ENCODE results near the gene NPTN. TPM values are rescaled to one million over a fixed set of nuclear protein-coding genes. Genes with fewer than 3 reads are reported as not detected.
"Not testable (repeated sequence)": the region's sequence is repeated elsewhere in the genome, so short reads cannot be mapped to it uniquely, and the experiment has no call there.

NPTN gene
- polyA plus RNA-seq, 4 donors: 57.7 to 323 (median 97.5) TPM

- Histone ChIP-seq H3K36me3 (ENCODE audit: control insufficient read depth in 3 of 3, insufficient read depth in 2 of 3, low read depth in 1 of 3, low read length in 3 of 3) (no peaks in the 10 kb centered on the region), H3K27me3 (ENCODE audit: control insufficient read depth in 3 of 3, insufficient read depth in 3 of 3, low read length in 3 of 3) (no peaks in the 10 kb centered on the region), H3K9me3 (ENCODE audit: control insufficient read depth in 2 of 2, insufficient read depth in 1 of 2, low read depth in 1 of 2, low read length in 1 of 2) (no peaks in the 10 kb centered on the region), H3K27ac (ENCODE audit: low read depth in 1 of 3, low read length in 2 of 3) (no peak overlapping the region), H3K4me1 (ENCODE audit: control insufficient read depth in 3 of 3, insufficient read depth in 2 of 3, low read depth in 1 of 3, low read length in 2 of 3) (no peaks in the 10 kb centered on the region), H3K4me3 (ENCODE audit: low read depth in 1 of 3, low read length in 3 of 3) (no peak overlapping the region)
- 78 to 92% (median 80%) methylated on average over 2 of the region's 2 CpGs for whole genome bisulfite sequencing, 3 donors
- DNase-seq (no peak), FAIRE-seq (no peak)
Observed at GRCh38 chr15:73648014-73648295, 14.8 kb upstream of the NPTN start.

DNA sequence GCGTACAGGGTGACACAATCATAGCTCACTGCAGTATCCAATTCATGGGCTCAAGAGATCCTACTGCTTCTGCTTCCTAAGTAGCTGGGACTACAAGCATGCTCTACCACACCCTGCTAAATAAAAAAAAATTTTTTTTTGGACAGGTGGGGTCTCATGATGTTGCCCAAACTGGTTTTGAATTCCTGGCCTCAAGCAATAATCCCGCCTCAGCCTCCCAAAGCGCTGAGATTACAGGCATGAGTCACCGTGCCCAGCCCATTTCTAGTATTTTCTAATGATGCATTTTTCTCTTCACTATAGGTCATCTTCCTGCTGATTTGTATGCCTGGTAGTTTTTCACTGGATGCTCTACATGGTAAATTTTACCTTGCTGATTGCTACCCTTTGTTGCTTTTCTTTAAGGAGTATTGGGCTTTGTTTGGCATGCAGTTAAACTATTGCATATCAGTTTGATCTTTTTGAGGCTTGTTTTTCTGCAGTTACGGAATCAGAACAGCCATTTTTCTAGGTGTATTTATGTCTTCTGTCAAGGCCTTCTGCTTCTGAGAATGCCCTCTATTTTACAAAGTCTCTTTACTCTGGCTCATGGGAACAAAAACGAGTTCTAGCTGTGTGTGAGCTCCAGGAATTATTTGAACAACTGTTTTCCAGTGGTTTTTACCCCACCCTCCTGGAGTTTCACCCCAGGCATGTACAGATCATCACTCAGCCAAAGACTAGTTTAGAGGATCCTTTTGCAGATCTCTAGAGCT, 14.2 kb upstream of the NPTN start:
- DNase-seq (no peak), FAIRE-seq (no peak)
- H3K4me1 ChIP-seq (ENCODE audit: control insufficient read depth in 3 of 3, insufficient read depth in 2 of 3, low read depth in 1 of 3, low read length in 2 of 3): no peaks in the 10 kb centered on the region
- no peak overlapping the region for H3K27ac ChIP-seq (ENCODE audit: low read depth in 1 of 3, low read length in 2 of 3)
- H3K27me3 ChIP-seq (ENCODE audit: control insufficient read depth in 3 of 3, insufficient read depth in 3 of 3, low read length in 3 of 3): no peaks in the 10 kb centered on the region
- 40 to 62% (median 56%) methylated on average over 6 of the region's 6 CpGs for WGBS, 3 donors
- no peak overlapping the region for H3K4me3 ChIP-seq (ENCODE audit: low read depth in 1 of 3, low read length in 3 of 3)
- H3K36me3 ChIP-seq (ENCODE audit: control insufficient read depth in 3 of 3, insufficient read depth in 2 of 3, low read depth in 1 of 3, low read length in 3 of 3): no peaks in the 10 kb centered on the region
- H3K9me3 ChIP-seq (ENCODE audit: control insufficient read depth in 2 of 2, insufficient read depth in 1 of 2, low read depth in 1 of 2, low read length in 1 of 2): no peaks in the 10 kb centered on the region

- not testable (repeated sequence) for H3K27me3 ChIP-seq (ENCODE audit: control insufficient read depth in 3 of 3, insufficient read depth in 3 of 3, low read length in 3 of 3); H3K9me3 ChIP-seq (ENCODE audit: control insufficient read depth in 2 of 2, insufficient read depth in 1 of 2, low read depth in 1 of 2, low read length in 1 of 2); H3K27ac ChIP-seq (ENCODE audit: low read depth in 1 of 3, low read length in 2 of 3); H3K4me1 ChIP-seq (ENCODE audit: control insufficient read depth in 3 of 3, insufficient read depth in 2 of 3, low read depth in 1 of 3, low read length in 2 of 3); H3K36me3 ChIP-seq (ENCODE audit: control insufficient read depth in 3 of 3, insufficient read depth in 2 of 3, low read depth in 1 of 3, low read length in 3 of 3); H3K4me3 ChIP-seq (ENCODE audit: low read depth in 1 of 3, low read length in 3 of 3); FAIRE-seq
- peak in 1 of 2 donors; percentile 51 for DNase-seq
- WGBS, 3 donors: 25 to 40% (median 29%) methylated on average over 5 of the region's 5 CpGs
Observed at GRCh38 chr15:73639464-73639863, 6.3 kb upstream of the NPTN start.

DNA sequence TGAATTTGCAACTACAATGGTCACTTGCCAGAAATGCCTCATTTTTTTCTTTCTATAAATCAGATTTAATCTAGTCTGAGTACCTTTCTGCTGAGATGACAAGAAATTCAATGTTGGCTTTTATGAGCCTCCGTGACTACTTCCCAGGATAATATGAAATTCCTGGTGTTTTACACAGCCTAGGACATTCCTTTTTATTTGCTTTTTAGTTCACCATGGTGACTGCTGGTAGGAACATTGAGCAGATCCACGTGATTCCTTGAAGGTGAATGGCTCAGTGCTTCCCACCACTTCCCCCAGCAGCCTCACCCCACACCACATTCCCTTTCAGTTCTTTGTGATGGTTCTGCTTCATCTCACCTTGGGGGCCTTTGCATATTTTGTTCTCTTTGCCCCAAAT, 4.3 kb upstream of the NPTN start:
- WGBS, 3 donors: 50 to 64% (median 57%) methylated on average over 2 of the region's 2 CpGs
- DNase-seq (peak in 1 of 2 donors; percentile 56), FAIRE-seq (no peak)
- Histone ChIP-seq H3K27ac (ENCODE audit: low read depth in 1 of 3, low read length in 2 of 3) (no peak overlapping the region), H3K4me1 (ENCODE audit: control insufficient read depth in 3 of 3, insufficient read depth in 2 of 3, low read depth in 1 of 3, low read length in 2 of 3) (peaks cover 0 to 13% (median 0%) of the 10 kb centered on the region in 3 donors), H3K36me3 (ENCODE audit: control insufficient read depth in 3 of 3, insufficient read depth in 2 of 3, low read depth in 1 of 3, low read length in 3 of 3) (no peaks in the 10 kb centered on the region), H3K4me3 (ENCODE audit: low read depth in 1 of 3, low read length in 3 of 3) (no peak overlapping the region), H3K9me3 (ENCODE audit: control insufficient read depth in 2 of 2, insufficient read depth in 1 of 2, low read depth in 1 of 2, low read length in 1 of 2) (no peaks in the 10 kb centered on the region), H3K27me3 (ENCODE audit: control insufficient read depth in 3 of 3, insufficient read depth in 3 of 3, low read length in 3 of 3) (no peaks in the 10 kb centered on the region)

GRCh38 chr15:73633991-73634495, 854 bp upstream of the NPTN start:
- peak overlapping the region; percentile 75 to 88 (median 84) for H3K27ac ChIP-seq (ENCODE audit: low read depth in 1 of 3, low read length in 2 of 3)
- no peaks in the 10 kb centered on the region for H3K27me3 ChIP-seq (ENCODE audit: control insufficient read depth in 3 of 3, insufficient read depth in 3 of 3, low read length in 3 of 3)
- no peaks in the 10 kb centered on the region for H3K9me3 ChIP-seq (ENCODE audit: control insufficient read depth in 2 of 2, insufficient read depth in 1 of 2, low read depth in 1 of 2, low read length in 1 of 2)
- WGBS, 3 donors: 67 to 74% (median 73%) methylated on average over 6 of the region's 6 CpGs
- H3K36me3 ChIP-seq (ENCODE audit: control insufficient read depth in 3 of 3, insufficient read depth in 2 of 3, low read depth in 1 of 3, low read length in 3 of 3): no peaks in the 10 kb centered on the region
- FAIRE-seq: no peak
- H3K4me3 ChIP-seq (ENCODE audit: low read depth in 1 of 3, low read length in 3 of 3): no peak overlapping the region
- peaks cover 2 to 16% (median 8%) of the 10 kb centered on the region in 3 donors for H3K4me1 ChIP-seq (ENCODE audit: control insufficient read depth in 3 of 3, insufficient read depth in 2 of 3, low read depth in 1 of 3, low read length in 2 of 3)
- DNase-seq: no peak

DNA sequence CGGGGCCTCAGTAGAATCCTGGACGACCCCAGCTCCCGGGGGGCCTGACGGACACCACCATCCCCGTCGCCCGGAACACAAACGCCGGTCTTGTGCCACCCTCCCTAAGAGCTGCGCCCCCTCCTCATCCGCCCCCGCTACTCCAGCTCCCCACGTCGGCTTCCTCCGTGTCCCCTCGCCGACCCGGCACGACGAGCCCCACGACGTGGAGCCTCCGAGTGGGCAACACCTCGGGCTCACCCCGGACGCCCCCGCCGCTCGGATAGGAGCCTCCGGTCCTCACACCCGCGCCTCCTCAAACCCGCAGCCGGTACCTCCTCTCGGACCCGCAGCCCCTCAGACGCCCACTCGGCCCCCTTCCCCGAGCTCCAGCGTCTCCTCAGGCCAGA, 525 bp downstream of the NPTN start:
- WGBS, 3 donors: 0 to 1% (median 1%) methylated on average over 31 to 40 of the region's 40 CpGs
- no peaks in the 10 kb centered on the region for H3K27me3 ChIP-seq (ENCODE audit: control insufficient read depth in 3 of 3, insufficient read depth in 3 of 3, low read length in 3 of 3)
- peak in 1 of 2 donors; percentile 46 for DNase-seq
- H3K36me3 ChIP-seq (ENCODE audit: control insufficient read depth in 3 of 3, insufficient read depth in 2 of 3, low read depth in 1 of 3, low read length in 3 of 3): no peaks in the 10 kb centered on the region
- H3K4me1 ChIP-seq (ENCODE audit: control insufficient read depth in 3 of 3, insufficient read depth in 2 of 3, low read depth in 1 of 3, low read length in 2 of 3): peaks cover 4 to 19% (median 11%) of the 10 kb centered on the region in 3 donors
- no peaks in the 10 kb centered on the region for H3K9me3 ChIP-seq (ENCODE audit: control insufficient read depth in 2 of 2, insufficient read depth in 1 of 2, low read depth in 1 of 2, low read length in 1 of 2)
- no peak for FAIRE-seq
- H3K4me3 ChIP-seq (ENCODE audit: low read depth in 1 of 3, low read length in 3 of 3): peak overlapping the region; percentile 70 to 88 (median 71)
- peak overlapping the region; percentile 65 to 90 (median 88) for H3K27ac ChIP-seq (ENCODE audit: low read depth in 1 of 3, low read length in 2 of 3)

DNA sequence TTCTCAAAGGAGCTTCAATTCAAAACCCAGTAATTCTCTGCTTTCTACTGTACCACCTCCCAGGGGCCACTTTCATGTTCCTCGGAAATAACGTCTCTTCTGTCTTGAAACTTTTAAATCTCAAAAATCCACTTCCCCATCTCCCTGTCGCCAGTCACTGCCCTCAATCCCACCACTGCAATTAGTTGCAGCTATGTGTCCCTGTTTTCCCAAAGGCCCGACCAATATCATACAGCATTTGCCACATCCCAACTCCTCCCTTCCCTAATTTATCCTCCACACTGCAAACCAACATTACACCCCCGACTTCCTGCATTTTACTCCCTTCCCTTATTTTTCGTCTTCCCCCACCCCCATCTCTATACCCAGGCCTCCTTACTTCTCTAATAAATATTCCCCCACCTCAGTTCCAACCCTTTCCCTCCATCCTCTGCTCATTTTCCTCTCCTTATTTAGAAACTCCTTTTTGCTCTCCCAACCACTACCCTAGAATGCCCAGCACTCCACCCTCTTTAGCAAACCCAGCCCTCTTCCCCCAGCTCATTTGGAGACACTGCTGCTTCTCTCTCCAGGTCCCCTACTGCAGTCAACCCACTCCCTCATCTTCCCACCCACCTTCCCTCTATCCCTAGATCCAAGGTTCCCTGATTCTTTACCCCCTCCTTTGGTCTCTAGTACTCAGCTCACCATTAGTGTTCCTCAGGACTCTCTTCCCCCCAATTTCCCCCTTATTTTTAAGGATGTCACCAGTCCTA, 1.1 kb downstream of the NPTN start:
- Histone ChIP-seq H3K4me1 (ENCODE audit: control insufficient read depth in 3 of 3, insufficient read depth in 2 of 3, low read depth in 1 of 3, low read length in 2 of 3) (peaks cover 4 to 19% (median 11%) of the 10 kb centered on the region in 3 donors), H3K4me3 (ENCODE audit: low read depth in 1 of 3, low read length in 3 of 3) (peak overlapping the region; percentile 70 to 88 (median 71)), H3K9me3 (ENCODE audit: control insufficient read depth in 2 of 2, insufficient read depth in 1 of 2, low read depth in 1 of 2, low read length in 1 of 2) (no peaks in the 10 kb centered on the region), H3K27me3 (ENCODE audit: control insufficient read depth in 3 of 3, insufficient read depth in 3 of 3, low read length in 3 of 3) (no peaks in the 10 kb centered on the region), H3K27ac (ENCODE audit: low read depth in 1 of 3, low read length in 2 of 3) (peak overlapping the region; percentile 65 to 90 (median 88)), H3K36me3 (ENCODE audit: control insufficient read depth in 3 of 3, insufficient read depth in 2 of 3, low read depth in 1 of 3, low read length in 3 of 3) (no peaks in the 10 kb centered on the region)
- DNase-seq (peak; percentile 20 to 34), FAIRE-seq (no peak)
- 4 to 14% (median 4%) methylated on average over 6 of the region's 6 CpGs for WGBS, 3 donors

GRCh38 chr15:73630921-73631362, 2.2 kb downstream of the NPTN start:
- WGBS, 3 donors: 7 to 15% (median 11%) methylated on average over 4 of the region's 4 CpGs
- Histone ChIP-seq H3K4me1 (ENCODE audit: control insufficient read depth in 3 of 3, insufficient read depth in 2 of 3, low read depth in 1 of 3, low read length in 2 of 3) (peaks cover 4 to 22% (median 11%) of the 10 kb centered on the region in 3 donors), H3K9me3 (ENCODE audit: control insufficient read depth in 2 of 2, insufficient read depth in 1 of 2, low read depth in 1 of 2, low read length in 1 of 2) (no peaks in the 10 kb centered on the region), H3K27me3 (ENCODE audit: control insufficient read depth in 3 of 3, insufficient read depth in 3 of 3, low read length in 3 of 3) (no peaks in the 10 kb centered on the region), H3K27ac (ENCODE audit: low read depth in 1 of 3, low read length in 2 of 3) (peak overlapping the region in 1 of 3 donors; percentile 90), H3K36me3 (ENCODE audit: control insufficient read depth in 3 of 3, insufficient read depth in 2 of 3, low read depth in 1 of 3, low read length in 3 of 3) (no peaks in the 10 kb centered on the region), H3K4me3 (ENCODE audit: low read depth in 1 of 3, low read length in 3 of 3) (peak overlapping the region in 2 of 3 donors; percentile 71 to 88)
- no peak for FAIRE-seq
- DNase-seq: peak in 1 of 2 donors; percentile 52
